Mucosa of gallbladder (tissue), 1 donor: ENCODE data around the gene KCNQ5. TPM values are rescaled to one million over a fixed set of nuclear protein-coding genes. Genes with fewer than 3 reads are reported as not detected.

Experiments
- DNase-seq: peaks from one replicate; pipeline ENCODE4 v3.0.0-alpha.2; 2020; ENCODE audit warnings: low spot score
- total RNA-seq: library from RNA; stranded (reverse); gene quantifications from one replicate; pipeline ENCODE4 v1.2.1, GENCODE V29; 2021
- donor health status: DM: no; HTN: no; CAD: no.

The KCNQ5 gene
- total RNA-seq, 1 donor from 2014 or later, result 2.3 TPM

DNA sequence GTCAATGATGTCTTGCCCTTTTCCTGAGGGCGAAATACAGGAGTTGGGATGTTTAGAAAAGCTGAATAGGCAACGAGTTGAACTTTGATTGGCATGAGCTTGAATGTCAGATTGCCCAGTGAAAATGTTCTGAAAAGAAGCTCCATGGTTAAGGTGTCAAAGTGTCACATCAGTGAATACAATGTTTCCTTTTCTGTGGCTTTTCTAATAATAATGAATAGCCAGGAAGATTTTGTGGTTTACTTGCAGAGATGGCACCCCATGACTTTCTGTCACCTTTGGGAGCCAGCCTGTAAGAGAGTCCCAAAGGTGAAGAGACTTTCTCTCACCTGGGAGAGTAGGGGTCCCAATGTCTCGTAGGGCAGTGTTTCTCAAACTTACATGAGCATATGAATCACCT, 119.2 kb downstream of the KCNQ5 start:
- no peak for DNase-seq

DNA sequence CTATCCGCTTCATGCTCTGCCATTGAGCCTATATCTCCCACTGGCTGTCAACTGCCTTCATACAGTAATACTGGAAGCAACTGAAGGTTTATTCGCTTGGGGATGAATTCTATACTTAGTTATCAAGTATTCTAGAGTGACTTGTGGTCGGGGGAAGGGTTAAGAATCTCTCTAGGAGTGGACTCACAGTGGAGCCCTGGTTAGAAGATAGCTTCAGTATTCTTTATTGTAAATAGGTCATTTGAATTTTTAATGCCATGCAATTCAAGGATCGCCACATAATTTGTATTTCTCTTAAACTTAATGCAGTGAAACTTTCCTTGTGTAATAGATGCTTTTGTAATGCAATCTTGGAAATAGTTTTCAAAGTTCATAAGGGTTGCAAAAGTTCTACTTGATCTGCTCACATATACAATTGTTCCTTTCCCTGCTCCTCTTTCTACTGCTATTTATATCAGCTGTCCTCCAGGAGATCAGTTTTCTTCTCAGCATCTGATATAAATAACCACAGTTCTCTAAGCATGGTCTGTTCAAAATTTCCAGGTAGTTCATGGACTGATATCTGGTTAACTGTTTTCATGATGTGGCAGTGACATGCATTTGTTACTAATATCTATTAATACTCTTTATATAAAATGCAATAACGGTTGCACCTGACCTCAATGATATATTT, 120.3 kb downstream of the KCNQ5 start:
- DNase-seq, result no peak

DNA sequence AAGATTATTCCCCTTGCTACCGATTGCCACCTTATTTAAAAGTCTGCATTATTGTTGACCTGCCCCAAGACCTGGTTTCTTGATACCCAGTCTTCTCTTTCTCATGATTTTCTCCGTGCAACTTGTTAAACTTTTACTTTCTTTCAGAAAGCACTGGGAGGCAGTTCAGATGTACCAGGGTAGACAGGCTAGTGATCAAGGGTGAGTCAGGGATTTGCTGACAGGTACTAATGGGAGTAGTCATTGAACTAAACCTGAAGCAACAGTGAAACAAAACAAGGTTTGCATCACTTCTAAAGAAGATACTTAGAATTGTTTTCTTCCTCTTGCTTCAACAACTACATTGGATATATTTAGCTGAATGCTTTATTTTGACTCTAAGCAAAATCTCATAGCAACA, 124.4 kb downstream of the KCNQ5 start:
- DNase-seq, result no peak

DNA sequence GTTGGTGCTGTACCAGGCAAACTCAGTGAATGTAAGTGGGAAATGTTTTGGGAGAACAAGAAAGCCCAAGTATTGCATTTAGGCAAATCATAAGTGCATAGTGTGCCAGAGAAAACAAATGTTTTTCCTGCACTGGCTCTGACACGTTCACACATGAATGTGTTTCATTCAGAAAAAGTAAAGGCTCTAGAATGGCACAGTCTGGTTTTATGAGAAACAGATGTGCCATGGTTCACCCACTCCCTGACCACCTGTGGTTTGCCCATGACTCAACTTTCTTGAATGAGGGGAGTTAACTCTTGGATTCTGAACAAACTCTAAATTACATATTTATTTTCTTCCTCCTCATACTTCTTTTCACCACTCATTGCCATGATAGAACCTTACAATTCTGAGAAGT, 126.9 kb downstream of the KCNQ5 start:
- DNase-seq, result no peak

DNA sequence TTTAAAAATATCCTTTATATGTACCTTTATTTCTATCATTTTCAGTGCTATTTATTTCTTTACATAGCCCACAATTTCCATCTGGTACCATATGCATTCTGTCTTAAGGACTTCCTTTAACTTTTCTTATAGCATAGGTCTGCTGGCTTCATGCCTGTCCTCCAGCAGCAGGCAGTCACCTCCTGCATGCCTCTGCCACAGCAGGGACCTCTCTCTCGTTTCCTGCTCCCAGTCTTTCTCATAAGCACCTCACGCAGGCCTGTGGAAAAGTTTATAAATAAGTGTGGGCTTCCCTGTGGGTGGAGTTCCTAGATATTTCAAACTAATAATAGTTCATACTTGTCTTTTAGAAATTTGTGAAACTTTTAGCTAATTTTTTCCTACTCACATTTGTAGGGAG, 133.9 kb downstream of the KCNQ5 start:
- DNase-seq, result no peak

DNA sequence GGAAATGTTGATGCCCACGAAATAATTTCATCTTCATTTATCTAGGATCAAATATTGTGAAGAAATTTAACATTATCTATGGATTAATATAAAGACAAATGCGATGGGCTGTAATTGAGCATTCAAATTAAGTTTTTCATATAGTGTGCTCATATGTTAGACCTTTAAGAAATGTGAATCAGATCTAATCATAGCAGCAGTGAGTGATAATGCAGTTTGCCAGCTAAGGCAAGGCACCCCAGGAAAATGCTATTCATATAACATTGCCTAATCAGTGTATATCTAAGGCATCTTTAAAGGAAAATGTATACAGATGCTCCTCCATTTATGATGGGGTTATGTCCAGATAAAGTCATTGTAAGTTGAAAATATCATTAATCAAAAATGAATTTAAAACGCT, 135.2 kb downstream of the KCNQ5 start:
- no peak for DNase-seq

DNA sequence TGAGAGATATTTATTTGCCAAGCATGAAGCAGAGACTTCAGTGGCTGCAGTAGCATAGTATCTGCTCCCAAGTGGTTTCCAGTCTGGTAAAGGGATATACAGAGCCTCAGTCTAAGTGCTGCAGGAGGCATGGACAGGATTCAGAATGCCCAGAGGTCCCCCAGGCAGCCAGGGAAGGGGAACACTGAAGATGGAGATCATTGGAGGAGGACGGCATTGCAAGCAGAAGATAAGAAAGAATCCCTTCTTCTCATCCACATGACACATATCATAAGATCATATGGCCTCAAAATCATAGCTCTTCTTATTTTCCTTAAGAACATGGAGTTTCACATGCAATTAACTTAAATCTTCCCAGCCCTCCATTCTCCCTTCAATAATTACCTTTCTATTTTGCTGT, 136.1 kb downstream of the KCNQ5 start:
- DNase-seq, result no peak

DNA sequence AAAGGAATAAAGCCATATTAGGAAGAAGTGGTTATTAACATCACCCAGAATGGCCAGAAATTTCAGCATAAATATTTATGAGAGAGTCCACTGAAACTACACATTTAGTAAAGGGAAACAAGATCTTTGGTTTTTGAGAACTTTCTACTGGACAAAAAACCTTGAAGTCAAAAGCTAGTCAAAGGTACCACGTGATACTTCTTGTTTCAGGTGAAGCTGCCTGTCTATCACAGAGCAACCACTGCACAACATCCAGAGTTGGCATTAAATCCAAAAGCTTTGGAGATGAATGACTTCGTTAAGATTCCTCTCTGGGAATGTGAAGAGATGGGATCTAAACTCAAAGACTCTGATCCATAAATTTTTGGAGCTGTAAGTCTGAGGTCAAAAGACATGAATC, 137.0 kb downstream of the KCNQ5 start:
- DNase-seq, result no peak

DNA sequence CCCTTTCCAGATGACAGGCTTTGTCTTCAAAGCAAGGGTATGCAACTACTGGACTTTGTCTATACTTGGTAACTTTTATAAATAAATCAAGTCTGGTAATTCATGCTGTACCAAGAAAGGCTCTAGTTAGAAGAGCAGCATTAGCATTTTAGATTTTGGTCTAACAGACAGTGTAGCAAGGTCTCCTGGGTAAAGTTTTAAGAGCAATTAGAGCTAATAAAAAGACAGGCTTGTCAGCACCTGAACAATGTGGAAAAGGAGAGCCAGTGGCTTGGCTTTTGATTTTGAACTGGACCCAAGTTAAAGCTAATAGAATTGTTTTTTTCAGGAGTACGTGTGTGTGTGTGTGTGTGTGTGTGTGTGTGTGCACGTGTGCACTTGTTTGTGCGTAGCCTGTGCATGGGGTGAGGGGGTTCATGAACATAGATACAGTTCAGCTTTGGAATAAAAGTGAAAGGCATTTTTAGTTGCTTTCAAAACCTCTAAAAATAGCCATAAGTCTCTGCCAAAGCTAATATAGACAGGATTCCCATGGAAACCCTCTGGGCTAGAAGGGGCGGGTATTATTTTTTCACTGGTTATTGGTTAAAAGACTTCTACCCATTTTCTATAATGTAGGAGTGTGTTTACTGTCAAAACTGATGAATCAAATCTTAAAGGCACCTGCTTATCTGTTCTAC, 138.4 kb downstream of the KCNQ5 start:
- DNase-seq, result no peak

DNA sequence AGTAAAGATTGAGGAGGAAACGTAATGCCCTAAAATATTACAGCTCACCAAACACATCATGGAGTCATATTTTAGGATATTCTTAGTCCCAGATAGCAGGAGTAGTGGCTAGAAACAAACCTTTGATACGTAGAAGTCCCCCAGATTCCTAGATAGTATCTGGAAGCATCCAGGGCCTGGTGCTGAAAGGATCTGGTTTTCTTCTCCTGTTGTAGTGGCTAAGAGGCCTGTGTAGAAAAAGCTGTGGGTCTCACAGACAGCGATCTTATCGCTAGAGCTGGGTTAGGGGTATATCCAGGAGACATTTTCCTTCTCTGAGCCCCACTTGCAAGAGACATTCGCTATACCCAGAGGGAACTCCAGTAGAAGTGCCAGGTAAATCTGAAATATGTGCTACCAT, 139.9 kb downstream of the KCNQ5 start:
- no peak for DNase-seq

DNA sequence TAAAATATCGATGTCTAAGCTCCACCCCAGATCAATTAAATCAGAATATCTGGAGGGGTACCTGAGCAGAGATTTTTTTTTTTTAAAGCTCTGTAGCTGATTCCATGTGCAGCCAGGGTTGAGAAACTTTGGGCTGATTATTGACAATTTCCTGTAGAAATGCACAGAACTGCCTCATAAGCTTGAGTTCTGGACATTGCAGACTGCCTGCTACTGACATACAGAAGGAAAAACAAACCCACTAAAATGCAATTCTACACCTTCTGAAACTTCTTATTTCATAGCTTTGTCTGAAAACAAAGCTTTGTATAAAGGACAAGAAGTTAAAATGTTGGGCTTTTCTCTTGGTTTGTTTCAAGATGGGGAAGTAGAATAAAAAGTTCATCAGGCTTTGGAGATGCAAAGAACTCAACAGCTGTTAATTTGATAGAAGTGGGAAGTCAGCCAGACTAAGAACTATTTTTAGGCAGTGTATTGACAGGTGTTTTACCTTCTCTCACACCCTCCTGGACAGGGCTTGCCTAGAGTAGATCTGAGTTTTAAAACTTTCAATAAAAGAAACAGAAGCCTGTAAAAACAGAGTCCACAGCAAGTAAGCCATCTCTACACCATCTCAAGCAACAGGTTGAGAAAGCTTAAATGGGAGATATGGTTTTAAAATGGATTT, 147.7 kb downstream of the KCNQ5 start:
- DNase-seq, result no peak

DNA sequence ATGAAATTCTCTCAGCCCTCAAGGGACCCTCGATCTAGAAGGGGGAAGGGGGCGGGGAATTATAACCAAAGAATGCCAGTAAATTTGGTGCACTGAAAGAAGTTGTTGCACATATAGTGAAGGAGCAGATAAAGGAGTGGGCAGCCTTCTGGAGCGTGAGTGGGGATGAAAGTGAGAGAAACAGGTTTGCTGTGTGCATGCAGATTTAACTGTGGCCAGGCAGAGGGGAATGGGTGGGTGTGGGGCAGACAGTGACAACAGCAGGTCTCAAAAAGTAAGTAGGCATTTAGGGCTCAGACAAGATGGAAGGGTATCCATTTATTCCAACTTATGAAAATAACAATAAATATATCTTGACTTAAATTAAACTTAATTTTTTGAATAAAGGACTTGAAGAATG, 149.1 kb downstream of the KCNQ5 start:
- no peak for DNase-seq

DNA sequence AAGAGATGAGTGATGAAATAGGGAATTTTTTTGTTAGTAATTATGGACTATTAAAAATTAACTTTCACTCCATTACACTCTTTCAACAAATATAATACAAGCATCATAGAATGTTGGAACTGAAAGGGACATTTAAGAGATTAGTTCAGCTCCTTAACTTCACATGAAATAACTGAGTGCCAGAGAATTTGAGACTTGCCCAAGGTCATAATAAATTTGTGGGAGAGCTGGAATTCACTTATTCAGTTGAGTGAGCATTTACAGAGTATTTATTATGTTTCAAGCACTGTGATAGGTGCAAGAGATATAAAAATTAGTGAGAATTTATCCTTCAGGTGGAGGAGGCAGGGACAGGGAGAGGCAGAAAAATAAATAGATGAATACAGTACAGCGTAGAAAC, 154.6 kb downstream of the KCNQ5 start:
- DNase-seq, result no peak

DNA sequence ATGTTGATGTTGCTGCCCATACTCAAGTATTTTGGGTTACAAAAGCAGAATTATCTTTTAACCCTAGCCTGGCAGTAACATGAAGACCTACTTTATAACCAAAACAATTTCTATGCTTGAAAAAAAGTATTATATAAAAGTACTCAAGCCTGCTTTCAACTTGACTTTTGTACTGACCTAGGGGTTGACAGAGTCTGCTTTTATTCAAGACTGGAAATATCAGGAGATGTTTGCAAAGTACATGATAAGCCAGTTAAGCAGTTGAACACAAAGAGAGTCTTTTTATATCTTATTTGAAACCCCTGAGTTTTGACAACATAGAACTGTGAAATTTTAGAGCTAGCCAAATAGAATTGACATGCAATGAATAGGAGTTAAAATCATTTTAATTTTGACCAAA, 159.8 kb downstream of the KCNQ5 start:
- no peak for DNase-seq

DNA sequence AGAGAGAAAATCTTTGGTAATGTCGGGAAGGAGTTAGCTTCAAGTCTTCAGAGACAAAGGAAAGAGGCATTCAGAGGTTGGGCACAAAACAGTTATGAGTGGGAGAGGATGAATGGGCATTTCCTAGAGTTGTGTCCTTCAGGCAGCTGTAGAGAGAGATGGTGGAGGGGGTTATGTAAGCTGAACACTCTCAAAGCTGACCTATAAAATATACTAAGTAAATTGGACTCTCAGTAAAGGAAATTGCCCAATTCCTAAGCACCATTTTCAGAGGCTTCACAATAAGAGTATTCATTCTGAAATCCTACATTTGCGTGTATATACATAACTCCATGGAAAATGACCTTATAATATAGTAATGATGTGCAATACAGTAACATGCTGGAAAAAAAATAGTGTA, 161.2 kb downstream of the KCNQ5 start:
- DNase-seq, result no peak

DNA sequence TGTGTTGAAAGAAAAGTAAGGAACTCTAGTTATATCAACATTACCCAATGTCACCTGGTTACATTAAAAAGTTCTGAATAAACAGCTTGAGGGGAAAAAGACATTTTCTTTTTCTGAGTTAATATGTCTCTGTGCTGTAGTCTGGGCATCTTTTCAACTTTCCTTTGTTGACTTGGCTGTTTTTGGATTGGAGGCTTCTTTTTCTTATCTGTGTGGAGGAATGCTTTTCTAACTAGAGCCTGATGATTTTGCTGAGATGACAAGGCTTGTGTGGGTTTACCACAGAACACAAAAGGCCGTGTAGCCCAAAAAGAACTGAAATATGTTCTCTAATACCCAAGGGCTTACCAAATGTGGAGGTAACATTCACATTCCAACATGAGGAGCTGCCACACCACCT, 161.8 kb downstream of the KCNQ5 start:
- DNase-seq, result no peak

DNA sequence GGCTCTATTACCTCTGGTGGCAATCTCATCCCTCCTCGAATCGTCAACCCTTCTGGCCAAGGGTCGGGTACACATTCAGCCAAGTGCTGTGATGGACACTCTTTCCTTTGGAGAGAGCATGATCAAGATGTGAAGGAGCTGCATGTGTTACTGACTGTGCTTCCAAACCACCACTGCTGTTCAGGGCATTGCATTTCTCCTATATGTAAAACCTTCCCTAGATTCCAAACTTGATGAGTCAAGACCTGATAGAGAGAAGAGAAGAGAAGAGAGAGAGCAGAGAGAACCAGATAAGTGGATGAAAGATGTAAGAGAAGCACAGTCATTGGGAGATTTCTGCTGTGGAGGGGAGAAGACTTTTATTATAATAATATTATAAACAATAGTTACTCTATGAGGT, 162.2 kb downstream of the KCNQ5 start:
- no peak for DNase-seq

DNA sequence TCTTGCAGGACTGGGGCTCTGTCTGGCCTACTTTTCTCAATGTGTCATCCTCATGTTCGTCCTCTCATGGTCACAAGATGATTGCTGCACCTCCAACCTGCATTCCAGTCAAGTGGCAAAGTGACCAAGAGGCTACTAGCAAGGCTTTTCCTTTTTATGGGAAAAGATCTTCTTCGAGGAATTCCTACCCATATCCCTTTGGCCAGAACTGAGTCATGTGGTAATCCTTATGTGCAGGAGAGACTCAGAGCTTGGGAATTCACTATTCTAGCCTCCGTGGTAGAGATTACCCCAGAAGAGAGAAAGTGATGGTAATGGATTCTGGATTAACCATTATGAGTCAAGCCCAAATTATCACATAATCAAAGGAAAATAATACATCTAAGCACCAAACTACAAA, 162.7 kb downstream of the KCNQ5 start:
- DNase-seq, result no peak

DNA sequence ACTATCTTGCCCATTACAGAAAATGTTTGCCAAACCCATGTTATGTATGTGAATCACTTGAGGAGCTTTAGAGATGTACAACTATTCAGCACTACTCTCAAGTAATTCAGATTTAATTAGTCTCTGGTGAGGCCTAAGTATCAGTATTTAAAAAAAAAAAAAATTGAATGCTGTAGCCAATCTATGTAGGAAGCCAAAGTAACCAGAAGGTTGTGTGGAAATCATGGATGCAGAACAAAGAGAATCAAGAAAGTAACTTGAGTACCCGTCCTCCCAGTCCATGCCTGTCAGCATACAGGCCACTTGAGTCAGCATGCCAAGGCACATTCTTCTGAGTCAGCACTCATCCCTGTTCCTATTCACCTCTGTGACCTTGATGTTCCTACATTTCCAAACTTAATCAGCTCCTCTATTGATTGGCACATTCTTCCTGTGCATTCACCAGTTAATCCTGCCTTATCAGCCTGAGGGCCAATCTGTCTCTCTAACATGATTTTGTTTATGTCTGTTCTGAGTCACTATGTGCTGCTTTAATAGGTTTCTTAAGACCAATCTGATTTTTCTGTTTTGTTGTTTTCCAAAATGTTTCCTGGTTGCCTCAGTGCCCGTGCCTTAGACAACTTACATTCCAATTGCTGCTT, 165.6 kb downstream of the KCNQ5 start:
- DNase-seq, result no peak

DNA sequence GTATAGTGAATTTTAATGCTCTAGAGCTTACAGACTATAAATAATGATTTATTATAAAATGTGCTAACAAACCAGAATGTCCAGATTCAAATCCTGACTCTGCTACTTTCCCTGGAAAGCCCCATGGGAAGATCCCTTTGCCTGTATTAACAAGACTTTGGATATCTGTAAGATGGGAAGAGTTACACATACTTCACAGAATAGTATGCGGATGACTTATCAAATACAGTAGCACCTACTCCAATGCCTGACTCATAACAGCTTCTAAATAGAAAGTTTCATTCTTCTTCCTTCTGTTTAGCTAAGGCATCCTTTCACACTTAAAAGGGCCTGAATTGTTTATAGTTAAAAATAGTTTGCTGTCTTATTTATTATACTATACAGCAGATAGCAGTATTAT, 166.3 kb downstream of the KCNQ5 start:
- DNase-seq, result no peak

DNA sequence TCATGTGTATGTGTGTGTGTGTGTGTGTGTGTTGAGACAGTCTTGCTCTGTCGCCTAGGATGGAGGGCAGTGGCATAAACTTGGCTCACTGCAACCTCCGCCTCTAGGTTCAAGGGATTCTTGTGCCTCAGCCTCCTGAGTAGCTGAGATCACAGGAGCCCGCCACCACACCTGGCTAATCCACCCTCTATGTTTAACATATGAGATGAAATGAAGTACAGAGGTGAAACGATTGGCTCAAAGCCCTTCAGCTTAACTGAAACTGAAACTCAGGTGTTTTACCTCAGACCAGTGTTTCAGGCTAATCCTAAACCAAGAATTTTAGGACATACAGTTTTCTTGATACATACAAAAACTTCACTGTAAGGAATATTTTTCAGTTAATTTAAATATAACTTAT, 167.3 kb downstream of the KCNQ5 start:
- DNase-seq, result no peak

DNA sequence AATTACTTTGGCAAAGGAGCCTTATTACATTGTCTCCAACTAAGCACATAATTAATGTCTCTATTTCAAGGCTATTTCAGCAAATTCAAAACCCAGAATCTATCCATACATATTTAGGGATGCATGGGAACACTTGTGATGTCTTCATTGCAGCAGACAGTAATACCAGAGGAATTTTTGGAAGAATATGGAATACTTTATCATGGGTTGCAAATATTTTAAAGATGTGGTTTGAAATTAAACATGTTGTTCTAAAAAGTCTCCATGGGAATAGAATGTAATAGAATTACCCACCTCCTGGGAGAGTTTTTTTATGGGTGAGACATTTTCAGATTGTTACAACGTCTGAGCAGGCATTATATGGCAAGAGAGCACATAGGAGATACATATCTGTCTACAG, 170.8 kb downstream of the KCNQ5 start:
- DNase-seq, result no peak
